ENCODE data around the gene ALDH1L2. TPM values are rescaled to one million over a fixed set of nuclear protein-coding genes. Genes with fewer than 3 reads are reported as not detected.

ALDH1L2 gene
- polyA plus RNA-seq, 1 donor from 2014 or later: 0.35 TPM

GRCh38 chr12:105032703-105033357 is 51.4 kb downstream of the ALDH1L2 start:
- TF ChIP-seq TAF1 (IDR thresholded peaks at IDR 0.05; ENCODE audit: low read depth): no peak
- no peak for TF ChIP-seq MXI1 (conservative IDR thresholded peaks at IDR 0.05; ENCODE audit: poor library complexity, severe bottlenecking)
- TF ChIP-seq SMC3 (conservative IDR thresholded peaks at IDR 0.05; ENCODE audit: poor library complexity): no peak
- TF ChIP-seq POLR2AphosphoS5 (IDR thresholded peaks at IDR 0.05): no peak
- no peak for TF ChIP-seq EZH2 (IDR thresholded peaks at IDR 0.05; ENCODE audit: borderline replicate concordance, insufficient read depth, low read length, poor library complexity, severe bottlenecking)
- no peak for TF ChIP-seq EP300 (conservative IDR thresholded peaks at IDR 0.05; ENCODE audit: poor library complexity, severe bottlenecking)
- no peak for TF ChIP-seq RAD21 (conservative IDR thresholded peaks at IDR 0.05)
- TF ChIP-seq, protein P1, sequence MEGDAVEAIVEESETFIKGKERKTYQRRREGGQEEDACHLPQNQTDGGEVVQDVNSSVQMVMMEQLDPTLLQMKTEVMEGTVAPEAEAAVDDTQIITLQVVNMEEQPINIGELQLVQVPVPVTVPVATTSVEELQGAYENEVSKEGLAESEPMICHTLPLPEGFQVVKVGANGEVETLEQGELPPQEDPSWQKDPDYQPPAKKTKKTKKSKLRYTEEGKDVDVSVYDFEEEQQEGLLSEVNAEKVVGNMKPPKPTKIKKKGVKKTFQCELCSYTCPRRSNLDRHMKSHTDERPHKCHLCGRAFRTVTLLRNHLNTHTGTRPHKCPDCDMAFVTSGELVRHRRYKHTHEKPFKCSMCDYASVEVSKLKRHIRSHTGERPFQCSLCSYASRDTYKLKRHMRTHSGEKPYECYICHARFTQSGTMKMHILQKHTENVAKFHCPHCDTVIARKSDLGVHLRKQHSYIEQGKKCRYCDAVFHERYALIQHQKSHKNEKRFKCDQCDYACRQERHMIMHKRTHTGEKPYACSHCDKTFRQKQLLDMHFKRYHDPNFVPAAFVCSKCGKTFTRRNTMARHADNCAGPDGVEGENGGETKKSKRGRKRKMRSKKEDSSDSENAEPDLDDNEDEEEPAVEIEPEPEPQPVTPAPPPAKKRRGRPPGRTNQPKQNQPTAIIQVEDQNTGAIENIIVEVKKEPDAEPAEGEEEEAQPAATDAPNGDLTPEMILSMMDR (IDR thresholded peaks at IDR 0.05; ENCODE audit: poor library complexity, severe bottlenecking): no peak
- no peak overlapping the region for H3K27ac ChIP-seq (ENCODE audit: low read length)

GRCh38 chr12:105030820-105031807 is 53.1 kb downstream of the ALDH1L2 start:
- no peak overlapping the region for H3K4me2 ChIP-seq (ENCODE audit: low read length)
- no peak overlapping the region for H3K27ac ChIP-seq (ENCODE audit: low read length)

More at GRCh38 chr12:105032703-105033357, 51.4 kb downstream of the ALDH1L2 start:
- Histone ChIP-seq H3K9ac (ENCODE audit: low read length) (no peak overlapping the region), H3F3A (ENCODE audit: insufficient read depth, low read length, poor library complexity, severe bottlenecking) (no peaks in the 10 kb centered on the region), H3K79me2 (replicated peaks; ENCODE audit: insufficient read depth, low read length) (no peaks in the 10 kb centered on the region), H4K20me1 (ENCODE audit: insufficient read depth) (no peaks in the 10 kb centered on the region), H3K36me3 (ENCODE audit: insufficient read depth, low read length) (no peaks in the 10 kb centered on the region), H3K4me2 (ENCODE audit: low read length) (no peak overlapping the region), H3K9me2 (ENCODE audit: insufficient read depth, low read length) (no peaks in the 10 kb centered on the region), H3K27me3 (ENCODE audit: insufficient read depth, low read depth, low read length) (no peaks in the 10 kb centered on the region), H2AFZ (ENCODE audit: low read depth, low read length) (no peak overlapping the region), H3K9me3 (ENCODE audit: low read length) (no peaks in the 10 kb centered on the region), H3K4me3 (ENCODE audit: low read length) (no peak overlapping the region)

More at GRCh38 chr12:105030820-105031807, 53.1 kb downstream of the ALDH1L2 start:
- Histone ChIP-seq H3K9ac (ENCODE audit: low read length) (no peak overlapping the region), H3K9me2 (ENCODE audit: insufficient read depth, low read length) (no peaks in the 10 kb centered on the region), H3F3A (ENCODE audit: insufficient read depth, low read length, poor library complexity, severe bottlenecking) (no peaks in the 10 kb centered on the region), H3K4me3 (ENCODE audit: low read length) (no peak overlapping the region), H3K79me2 (replicated peaks; ENCODE audit: insufficient read depth, low read length) (no peaks in the 10 kb centered on the region), H3K36me3 (ENCODE audit: insufficient read depth, low read length) (no peaks in the 10 kb centered on the region), H3K27me3 (ENCODE audit: insufficient read depth, low read depth, low read length) (no peaks in the 10 kb centered on the region), H2AFZ (ENCODE audit: low read depth, low read length) (no peak overlapping the region), H3K9me3 (ENCODE audit: low read length) (no peaks in the 10 kb centered on the region), H4K20me1 (ENCODE audit: insufficient read depth) (no peaks in the 10 kb centered on the region)
- TF ChIP-seq RAD21 (conservative IDR thresholded peaks at IDR 0.05): no peak
- TF ChIP-seq POLR2AphosphoS5 (IDR thresholded peaks at IDR 0.05): no peak
- TF ChIP-seq SMC3 (conservative IDR thresholded peaks at IDR 0.05; ENCODE audit: poor library complexity): no peak
- TF ChIP-seq MXI1 (conservative IDR thresholded peaks at IDR 0.05; ENCODE audit: poor library complexity, severe bottlenecking): no peak
- no peak for TF ChIP-seq EP300 (conservative IDR thresholded peaks at IDR 0.05; ENCODE audit: poor library complexity, severe bottlenecking)
- TF ChIP-seq, protein P1 (IDR thresholded peaks at IDR 0.05; ENCODE audit: poor library complexity, severe bottlenecking): no peak
- no peak for TF ChIP-seq EZH2 (IDR thresholded peaks at IDR 0.05; ENCODE audit: borderline replicate concordance, insufficient read depth, low read length, poor library complexity, severe bottlenecking)
- no peak for TF ChIP-seq TAF1 (IDR thresholded peaks at IDR 0.05; ENCODE audit: low read depth)
- TF ChIP-seq, protein P2, sequence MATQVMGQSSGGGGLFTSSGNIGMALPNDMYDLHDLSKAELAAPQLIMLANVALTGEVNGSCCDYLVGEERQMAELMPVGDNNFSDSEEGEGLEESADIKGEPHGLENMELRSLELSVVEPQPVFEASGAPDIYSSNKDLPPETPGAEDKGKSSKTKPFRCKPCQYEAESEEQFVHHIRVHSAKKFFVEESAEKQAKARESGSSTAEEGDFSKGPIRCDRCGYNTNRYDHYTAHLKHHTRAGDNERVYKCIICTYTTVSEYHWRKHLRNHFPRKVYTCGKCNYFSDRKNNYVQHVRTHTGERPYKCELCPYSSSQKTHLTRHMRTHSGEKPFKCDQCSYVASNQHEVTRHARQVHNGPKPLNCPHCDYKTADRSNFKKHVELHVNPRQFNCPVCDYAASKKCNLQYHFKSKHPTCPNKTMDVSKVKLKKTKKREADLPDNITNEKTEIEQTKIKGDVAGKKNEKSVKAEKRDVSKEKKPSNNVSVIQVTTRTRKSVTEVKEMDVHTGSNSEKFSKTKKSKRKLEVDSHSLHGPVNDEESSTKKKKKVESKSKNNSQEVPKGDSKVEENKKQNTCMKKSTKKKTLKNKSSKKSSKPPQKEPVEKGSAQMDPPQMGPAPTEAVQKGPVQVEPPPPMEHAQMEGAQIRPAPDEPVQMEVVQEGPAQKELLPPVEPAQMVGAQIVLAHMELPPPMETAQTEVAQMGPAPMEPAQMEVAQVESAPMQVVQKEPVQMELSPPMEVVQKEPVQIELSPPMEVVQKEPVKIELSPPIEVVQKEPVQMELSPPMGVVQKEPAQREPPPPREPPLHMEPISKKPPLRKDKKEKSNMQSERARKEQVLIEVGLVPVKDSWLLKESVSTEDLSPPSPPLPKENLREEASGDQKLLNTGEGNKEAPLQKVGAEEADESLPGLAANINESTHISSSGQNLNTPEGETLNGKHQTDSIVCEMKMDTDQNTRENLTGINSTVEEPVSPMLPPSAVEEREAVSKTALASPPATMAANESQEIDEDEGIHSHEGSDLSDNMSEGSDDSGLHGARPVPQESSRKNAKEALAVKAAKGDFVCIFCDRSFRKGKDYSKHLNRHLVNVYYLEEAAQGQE (IDR thresholded peaks at IDR 0.05; ENCODE audit: borderline replicate concordance): no peak

Data from neural cell (in vitro differentiated cells).